Activated CD8-positive, alpha-beta memory T cell treated with anti-CD3 and anti-CD28 coated beads, Interleukin-2, amount 50 U/mL, for 24 hours (primary cell): Measurements from ENCODE around the gene GRK2.

Experiments
- DNase-seq: peaks from one replicate; pipeline ENCODE4 v3.0.0-alpha.2; 2020; ENCODE audit errors: extremely low read depth

The GRK2 gene

DNA sequence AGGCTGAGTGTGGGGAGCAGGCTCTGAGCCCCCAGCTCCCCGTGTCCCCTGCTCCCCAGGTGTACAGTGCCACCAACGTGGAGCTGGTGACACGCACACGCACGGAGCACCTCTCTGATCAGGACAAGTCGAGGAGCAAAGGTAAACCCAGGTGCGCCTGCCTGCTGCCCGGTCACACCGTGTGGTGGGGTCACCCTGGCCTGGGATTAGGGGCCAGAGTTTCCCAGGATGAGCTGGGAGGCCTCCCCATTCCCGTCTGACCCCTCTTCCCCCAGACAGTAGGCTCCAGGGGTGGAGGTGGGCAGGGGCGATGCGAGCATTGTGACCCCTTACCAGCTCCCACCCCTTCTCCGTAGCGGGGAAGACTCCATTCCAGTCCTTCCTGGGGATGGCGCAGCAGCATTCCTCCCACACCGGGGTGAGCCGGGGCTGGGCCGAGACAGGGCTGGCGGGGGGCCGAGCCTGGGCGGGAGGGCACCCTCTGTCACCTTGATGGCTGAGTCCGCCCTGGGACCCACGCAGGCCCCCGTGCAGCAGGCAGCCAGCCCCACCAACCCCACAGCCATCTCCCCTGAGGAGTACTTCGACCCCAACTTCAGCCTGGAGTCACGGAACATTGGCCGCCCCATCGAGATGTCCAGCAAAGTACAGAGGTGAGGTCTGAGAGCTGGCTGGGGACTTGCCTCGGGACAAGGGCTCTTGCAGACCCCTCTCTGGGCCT lies 33.4 kb downstream of the GRK2 start:
- DNase-seq, result no peak

DNA sequence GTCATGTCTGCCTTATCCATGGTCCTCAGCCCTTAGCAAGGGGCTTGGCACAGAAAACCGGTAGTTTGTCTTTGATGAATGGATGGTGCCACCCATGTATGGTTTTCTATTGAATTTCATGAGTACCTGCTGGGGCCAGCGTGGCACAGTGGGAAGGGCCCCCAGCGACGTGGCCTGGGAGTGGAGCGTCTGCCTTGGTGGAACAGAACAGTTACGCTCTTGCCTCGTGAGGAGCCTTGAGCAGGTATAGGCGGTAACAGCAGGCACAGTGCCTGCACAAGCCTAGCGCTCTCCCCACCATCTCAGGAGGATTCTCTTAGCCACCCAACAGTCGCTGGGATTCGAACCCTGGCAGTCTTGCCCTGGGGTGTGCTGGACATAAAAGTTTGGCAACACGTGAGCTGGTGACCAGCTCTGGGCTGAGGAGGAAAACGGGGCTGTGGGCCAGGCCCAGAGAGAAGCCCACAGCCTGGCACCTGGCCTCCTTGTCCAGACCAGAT lies 34.0 kb downstream of the GRK2 start:
- no peak for DNase-seq

DNA sequence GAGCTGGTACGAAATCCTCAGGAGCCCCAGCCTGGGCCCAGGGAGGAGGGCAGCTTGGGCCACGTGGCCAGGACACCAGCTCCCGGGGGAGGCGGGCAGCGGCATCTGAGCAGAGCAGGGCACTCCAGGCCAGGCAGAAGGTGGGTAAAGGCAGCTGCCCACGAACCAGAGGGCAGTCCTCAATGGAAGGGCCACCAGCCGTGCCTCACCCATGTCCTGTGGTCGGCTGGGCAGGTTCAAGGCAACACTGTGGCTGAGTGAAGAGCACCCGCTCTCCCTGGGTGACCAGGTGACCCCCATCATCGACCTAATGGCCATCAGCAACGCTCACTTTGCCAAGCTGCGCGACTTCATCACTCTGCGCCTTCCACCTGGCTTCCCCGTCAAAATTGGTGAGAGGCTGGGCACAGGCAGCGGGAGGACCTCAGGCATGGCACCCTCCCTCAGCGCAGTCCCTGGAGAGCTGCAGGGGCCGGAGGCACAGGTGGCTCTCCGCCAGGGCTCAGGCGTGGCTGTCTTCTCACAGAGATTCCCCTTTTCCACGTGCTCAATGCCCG lies 34.6 kb downstream of the GRK2 start:
- DNase-seq, result no peak

DNA sequence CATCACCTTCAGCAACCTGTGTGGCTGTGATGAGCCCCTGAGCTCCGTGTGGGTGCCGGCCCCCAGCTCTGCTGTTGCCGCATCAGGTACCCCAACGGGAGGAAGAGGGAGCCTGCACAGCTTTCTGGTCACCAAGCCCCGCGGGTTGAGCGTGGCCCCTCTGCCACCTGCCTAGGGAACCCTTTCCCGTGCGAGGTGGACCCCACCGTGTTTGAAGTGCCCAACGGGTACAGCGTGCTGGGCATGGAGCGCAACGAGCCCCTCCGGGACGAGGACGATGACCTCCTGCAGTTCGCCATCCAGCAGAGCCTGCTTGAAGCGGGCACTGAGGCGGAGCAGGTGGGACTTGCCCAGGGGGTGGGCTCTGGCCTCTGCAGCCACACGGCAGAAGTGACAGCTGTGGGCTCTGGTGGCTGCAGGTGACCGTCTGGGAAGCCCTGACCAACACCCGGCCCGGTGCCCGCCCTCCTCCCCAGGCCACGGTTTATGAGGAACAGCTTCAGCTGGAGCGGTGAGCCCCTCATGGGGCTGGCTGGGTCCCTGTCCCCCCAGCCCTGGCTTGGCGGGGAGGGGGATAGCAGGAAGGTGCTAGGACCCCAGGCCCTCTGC lies 35.1 kb downstream of the GRK2 start:
- DNase-seq, result no peak

DNA sequence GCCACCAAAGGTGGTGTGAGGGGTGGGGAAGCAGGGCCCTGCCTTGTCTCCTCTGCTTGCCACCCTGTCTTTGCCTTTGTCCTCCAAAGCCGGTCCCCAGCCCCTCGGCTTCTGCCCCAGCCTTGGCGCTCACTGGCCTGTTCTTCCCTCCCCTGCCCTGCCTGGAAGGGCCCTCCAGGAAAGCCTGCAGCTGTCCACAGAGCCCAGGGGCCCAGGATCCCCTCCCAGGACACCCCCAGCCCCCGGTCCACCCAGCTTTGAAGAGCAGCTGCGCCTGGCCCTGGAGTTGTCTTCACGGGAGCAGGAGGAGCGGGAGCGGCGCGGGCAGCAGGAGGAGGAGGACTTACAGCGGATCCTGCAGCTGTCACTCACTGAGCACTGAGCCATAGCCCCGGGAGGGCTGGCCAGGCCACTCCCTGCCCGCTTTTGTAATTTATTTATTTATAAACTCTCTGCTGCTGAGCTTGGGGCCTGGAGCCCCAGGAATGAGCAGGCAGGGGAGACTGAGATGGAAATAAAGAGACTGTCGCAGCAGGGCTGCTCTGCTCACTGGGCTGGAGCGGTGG lies 35.8 kb downstream of the GRK2 start:
- no peak for DNase-seq

DNA sequence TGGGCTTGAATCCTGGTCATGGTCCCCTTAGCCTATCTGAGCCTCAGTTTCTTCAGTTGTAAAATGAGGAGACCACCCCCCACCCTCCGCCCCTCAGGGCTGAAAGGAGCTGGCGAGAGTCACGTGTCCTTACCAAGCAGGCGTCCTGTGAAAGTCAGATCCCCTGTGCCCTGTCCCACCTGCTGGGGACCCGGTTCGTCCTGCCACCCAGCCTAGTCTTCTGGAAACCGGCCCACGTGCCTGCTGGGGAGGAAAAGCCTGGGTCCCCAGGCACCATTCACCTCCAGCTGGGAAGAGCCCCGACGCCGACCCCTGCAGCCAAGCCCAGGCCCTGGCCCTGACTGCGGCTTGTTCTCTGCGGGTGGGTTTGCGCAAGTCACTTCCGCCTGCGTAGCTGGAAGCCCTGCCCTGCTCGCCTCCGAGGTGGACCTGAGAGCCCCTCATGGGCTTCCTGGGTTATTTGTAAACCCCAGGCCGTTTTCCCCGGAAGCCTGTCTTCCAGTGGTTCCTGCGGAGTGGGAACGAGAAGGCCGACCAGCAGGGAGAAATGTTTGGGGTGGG lies 36.4 kb downstream of the GRK2 start:
- no peak for DNase-seq

DNA sequence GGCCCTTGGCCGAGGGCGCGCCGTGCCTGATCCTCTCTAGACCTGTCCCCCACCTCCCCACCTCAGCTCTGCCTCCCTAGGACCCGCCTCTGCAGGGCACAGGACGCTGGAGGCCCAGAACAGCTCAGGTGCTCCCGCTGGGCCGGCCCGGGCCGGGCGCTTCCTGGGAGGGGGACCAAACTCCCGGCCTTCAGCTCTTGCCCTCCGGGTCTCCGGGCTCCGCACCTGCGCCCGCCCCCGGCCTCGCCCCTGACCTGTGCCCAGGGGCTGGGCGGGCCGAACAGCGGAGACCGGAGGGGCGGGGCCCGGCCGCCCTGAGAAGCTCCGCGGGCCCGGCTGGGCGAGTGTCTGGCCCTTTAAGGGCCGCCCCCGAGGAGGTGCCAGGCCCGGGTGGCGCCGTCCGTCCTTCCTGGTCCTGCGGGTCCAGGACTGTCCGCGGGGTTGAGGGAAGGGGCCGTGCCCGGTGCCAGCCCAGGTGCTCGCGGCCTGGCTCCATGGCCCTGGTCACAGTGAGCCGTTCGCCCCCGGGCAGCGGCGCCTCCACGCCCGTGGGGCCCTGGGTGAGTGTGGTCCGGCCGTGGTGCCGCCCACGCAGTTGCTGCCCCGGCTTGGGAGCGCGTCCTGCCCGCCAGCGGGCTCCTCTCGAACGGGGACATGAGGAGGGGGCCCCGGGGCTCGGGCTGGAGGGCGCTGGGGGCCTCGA lies 37.0 kb downstream of the GRK2 start, which contains the start of gene SSH3:
TSS of gene SSH3 (plus strand) at position 399 of the 703 bp plus-strand sequence. CDS start at position 495, 96 bp downstream.
- DNase-seq, result no peak

DNA sequence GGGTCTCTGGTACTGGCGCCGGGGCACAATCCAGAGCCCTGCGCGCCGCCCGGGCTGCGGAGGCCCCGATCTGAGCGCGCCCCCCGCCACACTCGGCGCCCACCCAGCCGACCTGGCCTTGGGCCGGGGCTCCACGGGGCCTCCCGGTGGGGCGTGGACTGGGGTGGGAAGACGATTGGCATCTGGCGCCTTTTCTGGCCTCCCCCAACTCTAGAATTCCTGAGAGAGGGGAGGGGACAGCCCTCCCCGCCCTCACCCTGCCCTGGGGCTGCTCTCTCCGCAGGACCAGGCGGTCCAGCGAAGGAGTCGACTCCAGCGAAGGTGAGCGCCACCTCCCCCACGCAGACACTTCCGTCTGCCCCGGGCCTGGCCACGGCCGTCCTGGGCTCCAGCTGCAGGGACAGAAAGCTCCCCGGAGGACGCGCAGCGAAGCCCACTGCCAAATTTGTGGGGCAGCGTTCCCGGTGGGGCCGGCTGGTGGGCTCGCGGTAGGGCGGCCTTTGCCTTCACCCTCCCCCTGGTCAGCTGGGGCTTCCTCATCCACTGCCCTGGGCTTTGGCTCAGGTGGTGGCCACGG lies 37.6 kb downstream of the GRK2 start:
- DNase-seq, result no peak

DNA sequence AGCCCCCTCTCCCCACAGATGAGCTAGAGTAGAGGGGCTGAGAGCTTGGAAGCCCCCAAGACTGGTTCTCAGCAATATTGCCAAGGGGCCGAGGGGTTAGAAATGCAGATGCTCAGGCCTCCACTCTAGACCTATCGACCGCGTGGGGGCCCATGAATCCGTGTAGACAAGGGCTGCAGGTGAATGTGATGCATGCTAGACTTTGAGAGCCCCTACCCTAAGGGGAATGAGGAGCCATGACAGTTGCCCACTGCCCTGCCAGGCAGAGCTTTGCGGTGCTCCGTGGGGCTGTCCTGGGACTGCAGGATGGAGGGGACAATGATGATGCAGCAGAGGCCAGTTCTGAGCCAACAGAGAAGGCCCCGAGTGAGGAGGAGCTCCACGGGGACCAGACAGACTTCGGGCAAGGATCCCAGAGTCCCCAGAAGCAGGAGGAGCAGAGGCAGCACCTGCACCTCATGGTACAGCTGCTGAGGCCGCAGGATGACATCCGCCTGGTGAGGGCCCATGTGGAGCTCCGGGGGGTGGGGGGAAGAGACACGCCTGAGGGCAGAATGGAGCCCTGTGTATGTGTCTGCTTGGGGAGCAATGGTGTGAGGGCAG lies 38.3 kb downstream of the GRK2 start:
- no peak for DNase-seq

DNA sequence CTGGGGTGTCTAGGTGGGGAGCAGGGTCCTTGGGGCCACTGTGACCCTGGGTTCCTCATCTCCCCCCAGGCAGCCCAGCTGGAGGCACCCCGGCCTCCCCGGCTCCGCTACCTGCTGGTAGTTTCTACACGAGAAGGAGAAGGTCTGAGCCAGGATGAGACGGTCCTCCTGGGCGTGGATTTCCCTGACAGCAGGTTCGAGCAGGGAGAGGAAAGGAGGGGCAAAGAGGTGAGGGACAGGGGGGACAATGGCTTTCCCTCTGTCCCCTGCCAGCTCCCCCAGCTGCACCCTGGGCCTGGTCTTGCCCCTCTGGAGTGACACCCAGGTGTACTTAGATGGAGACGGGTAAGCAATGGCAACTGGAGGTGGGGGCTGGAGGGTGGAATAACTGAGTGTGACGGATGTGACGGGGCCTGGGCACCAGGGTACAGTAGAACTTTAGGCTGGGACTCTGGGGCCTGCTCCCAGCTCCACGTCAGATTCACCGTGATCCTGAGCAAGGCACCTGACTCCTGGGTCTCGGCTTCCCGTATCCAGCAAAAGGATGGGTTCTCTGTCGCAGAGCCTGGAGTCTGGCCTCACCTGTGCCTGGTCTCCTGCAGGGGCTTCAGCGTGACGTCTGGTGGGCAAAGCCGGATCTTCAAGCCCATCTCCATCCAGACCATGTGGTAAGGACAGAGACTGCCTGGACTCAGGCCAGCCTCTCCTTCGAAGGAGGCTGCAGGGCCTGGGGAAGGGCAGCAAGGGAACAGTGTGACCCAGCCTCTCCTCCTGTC lies 40.7 kb downstream of the GRK2 start:
- DNase-seq, result no peak

DNA sequence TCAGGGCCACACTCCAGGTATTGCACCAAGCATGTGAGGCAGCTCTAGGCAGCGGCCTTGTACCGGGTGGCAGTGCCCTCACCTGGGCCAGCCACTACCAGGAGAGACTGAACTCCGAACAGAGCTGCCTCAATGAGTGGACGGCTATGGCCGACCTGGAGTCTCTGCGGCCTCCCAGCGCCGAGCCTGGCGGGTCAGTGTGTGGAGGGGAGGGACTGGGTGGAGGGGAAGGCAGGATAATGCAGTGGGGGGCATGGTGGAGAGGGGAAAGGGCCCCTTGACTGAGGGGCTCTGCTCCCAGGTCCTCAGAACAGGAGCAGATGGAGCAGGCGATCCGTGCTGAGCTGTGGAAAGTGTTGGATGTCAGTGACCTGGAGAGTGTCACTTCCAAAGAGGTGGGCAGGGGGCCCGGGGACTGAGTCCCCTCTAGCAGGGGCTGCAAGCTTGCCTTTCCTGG lies 41.3 kb downstream of the GRK2 start:
- DNase-seq, result no peak

DNA sequence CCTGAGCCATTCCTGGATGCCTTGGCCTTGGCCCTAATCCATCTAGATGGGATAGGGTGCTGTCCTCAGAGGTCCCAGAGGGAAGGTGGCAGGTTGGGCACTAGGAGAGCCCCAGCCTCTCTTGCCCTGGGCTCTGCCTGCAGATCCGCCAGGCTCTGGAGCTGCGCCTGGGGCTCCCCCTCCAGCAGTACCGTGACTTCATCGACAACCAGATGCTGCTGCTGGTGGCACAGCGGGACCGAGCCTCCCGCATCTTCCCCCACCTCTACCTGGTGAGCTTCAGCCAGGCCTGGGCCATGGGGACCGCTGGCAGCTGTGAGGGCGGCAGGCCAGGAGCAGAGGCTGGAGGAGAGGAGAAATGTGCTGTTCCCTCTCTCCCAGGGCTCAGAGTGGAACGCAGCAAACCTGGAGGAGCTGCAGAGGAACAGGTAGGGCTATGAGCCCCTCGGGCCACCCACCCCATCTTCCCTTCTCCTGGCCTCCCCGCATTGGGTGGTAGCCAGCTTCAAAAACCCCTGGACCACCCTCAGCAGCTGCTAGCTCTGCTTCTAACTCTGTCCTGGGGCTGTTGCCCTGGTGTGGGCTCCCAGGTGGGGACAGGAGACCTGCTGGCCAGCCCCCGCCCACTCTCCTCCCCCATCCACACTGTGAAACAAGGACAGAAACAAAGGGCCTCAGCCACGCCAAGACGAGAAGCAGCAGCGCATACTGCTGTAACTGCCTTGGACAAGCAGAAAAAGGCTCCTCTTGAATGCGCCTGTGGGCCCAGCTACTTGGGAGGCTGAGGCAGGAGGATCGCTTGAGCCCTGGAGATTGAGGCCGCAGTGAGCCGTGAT lies 42.0 kb downstream of the GRK2 start:
- no peak for DNase-seq

DNA sequence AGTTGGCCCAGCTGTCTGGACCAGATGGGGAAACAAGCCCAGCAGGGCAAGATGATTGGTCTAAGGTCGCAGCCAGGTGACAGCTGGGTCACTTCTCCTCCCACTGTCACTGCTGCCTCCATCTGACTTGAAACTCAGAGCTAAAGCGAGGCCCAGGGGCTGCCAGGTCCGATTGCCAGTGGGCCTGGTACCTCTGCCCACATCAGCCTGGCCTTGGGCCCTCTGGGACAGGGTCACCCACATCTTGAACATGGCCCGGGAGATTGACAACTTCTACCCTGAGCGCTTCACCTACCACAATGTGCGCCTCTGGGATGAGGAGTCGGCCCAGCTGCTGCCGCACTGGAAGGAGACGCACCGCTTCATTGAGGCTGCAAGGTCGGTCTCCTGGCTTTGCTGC lies 42.9 kb downstream of the GRK2 start:
- no peak for DNase-seq

DNA sequence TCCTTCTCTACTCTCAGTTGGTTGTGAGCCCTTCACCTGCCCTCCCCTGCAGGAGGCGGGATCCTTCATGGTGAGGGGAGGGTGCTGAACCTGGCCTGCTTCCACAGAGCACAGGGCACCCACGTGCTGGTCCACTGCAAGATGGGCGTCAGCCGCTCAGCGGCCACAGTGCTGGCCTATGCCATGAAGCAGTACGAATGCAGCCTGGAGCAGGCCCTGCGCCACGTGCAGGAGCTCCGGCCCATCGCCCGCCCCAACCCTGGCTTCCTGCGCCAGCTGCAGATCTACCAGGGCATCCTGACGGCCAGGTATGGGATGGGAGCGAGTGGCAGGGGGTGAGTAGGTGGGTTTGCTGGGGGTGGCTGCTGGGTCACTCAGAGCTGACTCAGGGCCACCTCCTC lies 43.4 kb downstream of the GRK2 start:
- no peak for DNase-seq

DNA sequence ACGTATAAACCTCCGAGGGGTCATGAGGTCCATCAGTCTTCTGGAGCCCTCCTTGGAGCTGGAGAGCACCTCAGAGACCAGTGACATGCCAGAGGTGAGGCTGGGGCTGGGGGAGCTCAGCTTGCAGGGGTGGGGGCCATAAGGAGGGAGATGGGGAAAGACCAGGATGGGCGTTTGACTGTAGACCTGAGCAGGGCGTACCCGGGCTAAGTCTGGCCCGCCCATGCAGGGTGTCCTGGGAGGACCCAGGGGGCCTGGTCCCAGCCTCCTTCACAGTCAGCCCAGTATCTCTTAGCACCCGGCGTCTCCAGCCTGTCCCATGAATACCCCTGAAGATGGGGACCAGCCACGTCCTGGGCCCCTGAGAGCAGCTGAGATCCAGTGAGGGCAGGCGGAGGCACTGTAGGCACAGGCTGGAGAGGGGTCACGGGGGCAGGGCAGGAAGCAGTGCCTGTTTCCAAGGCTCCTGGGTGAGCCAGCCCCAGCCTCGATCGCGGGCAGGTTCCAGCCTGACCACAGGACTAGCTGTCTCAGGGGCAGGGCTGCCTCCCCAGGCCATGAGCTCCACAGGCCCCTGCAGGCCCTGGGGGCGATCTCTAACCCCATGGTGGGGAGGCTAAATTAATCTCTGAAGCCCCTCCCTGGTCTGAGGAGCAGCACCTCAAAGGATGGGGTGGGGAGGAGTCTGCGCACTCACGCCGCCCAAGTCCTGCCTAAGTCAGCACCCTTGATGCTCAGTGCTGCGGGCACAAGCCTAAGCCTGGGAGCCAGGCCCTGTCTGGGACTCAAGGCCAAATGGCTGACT lies 44.2 kb downstream of the GRK2 start:
- no peak for DNase-seq

DNA sequence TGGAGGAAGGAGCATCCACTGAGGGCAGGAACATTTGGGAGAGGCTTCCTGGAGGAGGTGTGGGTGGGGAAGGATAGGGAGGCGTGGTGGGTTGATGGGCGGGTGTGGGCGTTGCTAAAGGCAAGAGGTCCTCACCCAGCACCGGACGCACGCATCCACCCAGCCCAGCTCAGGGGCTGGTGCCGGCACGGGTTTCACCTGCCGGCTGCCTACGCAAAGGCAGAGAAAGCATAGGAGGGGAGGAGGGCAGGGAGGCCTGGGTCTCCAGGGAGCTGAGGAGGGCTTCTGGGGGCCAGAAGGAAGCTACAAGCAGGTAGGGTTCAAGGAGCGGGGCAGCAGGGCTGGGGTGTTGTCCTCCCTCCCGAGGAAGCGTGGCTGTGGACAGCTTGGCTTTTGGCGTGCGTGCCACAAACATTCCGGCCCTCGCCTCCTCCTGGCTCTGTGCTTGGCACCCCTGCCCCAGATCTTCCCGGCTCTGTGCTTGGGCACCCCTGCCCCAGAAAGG lies 44.8 kb downstream of the GRK2 start:
- DNase-seq, result no peak

DNA sequence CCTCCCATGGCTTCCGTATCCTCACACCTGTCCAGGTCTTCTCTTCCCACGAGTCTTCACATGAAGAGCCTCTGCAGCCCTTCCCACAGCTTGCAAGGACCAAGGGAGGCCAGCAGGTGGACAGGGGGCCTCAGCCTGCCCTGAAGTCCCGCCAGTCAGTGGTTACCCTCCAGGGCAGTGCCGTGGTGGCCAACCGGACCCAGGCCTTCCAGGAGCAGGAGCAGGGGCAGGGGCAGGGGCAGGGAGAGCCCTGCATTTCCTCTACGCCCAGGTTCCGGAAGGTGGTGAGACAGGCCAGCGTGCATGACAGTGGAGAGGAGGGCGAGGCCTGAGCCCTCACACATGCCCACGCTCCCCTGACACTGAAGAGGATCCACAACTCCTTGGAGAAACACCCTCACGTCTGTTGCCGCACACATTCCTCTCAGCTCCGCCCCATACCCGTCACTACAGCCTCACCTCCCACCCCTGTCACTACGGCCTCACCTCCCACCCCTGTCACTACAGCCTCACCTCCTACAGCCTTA lies 45.3 kb downstream of the GRK2 start:
- DNase-seq, result no peak
